GM19328 (cell line): ENCODE measurements around the gene CCDC85C.

Source experiments
- ATAC-seq: cut with Tn5 transposase; IDR thresholded peaks from one replicate; pipeline ENCODE4 v1.9.1; 2021; ENCODE audit warnings: mild to moderate bottlenecking, moderate library complexity; ENCODE audit not compliant: unreplicated experiment

CCDC85C gene

DNA sequence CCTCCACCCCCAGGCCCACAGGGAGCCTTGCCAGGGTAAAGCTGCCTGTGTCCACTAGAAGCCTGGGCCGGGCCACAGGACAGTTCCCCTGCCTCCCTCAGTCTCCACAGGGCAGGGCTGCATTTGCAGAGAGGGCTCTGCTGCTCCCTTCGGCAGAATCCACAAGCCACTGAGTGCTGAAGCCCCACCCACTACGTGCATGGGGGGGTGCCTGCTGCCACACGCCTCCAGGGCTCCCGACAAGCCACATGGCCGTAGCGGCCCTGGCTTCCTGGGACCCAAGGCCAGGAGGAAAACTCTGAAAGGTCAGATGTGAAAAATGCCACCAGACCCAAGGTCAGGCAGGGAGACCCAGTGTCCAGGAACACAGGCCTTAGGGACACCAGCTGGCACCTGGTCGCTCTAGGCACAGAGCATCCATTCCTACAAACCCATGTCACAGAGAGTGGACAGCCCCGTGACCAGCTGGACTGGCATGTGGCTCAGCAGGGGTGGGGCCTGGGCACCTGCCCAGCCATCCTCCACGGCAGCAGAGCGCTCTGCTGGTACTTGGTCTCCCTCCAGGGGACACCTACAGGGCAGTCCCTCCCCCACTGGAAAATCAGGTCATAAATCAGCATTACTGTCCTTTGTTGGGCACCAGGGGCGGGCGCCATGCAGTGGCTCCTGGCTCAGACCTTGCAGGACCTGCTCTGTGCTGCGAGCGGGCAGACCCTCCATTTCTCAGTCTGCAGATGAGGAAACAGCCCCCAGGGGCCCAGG is 42.9 kb downstream of the CCDC85C start:
- no peak for ATAC-seq

DNA sequence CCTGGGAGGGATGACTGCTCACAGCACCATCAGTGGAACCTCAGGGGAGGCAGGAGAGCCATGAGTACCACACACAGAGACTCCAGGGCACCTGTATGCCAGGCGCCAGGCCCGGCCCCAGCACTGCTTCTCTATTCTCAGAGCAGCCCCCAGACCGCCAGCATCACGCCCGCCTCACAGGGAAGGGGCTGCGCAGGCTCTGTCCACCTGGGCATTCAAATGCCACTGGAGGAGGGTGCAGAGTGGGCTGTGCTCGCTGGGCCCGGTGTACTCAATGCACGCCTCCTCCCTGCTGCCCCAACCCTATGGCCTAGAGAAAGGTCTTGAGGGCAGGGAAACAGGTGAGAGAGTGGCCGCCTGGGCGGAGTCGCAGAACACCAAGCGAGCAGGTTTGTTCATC is 43.6 kb downstream of the CCDC85C start:
- no peak for ATAC-seq

DNA sequence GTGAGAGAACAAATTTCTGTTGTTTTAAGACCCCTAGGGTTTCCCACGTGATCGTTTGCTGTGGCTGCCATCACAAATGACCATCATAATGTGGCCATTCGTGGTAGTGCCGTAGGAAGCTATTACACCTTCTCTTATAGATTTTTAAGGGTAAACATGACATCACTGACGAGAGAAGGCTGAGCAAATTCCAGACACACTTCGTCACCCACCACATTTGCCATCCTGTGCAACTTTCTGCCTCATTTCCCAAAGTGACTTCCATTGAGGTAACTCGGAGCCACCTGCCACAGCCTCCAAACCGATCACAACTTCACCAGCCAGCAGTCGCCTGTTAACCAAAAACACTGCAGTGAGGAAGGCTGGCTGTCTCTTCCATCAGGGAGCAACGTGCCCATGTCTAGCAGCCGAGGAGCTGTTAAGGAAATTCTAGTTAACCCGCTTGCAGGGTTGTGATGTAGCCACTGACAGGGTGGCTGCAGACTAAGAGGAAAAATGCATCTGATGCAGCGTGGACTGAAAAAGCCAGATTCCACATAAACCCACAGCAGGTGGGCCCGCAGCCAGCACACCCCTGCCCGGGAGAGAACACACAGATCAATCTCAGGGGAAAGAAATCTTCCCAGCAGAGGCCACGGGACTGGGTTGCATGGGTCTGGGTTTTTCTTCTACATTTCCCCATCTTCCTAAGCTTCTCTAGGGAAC is 44.6 kb downstream of the CCDC85C start:
- ATAC-seq, result no peak

DNA sequence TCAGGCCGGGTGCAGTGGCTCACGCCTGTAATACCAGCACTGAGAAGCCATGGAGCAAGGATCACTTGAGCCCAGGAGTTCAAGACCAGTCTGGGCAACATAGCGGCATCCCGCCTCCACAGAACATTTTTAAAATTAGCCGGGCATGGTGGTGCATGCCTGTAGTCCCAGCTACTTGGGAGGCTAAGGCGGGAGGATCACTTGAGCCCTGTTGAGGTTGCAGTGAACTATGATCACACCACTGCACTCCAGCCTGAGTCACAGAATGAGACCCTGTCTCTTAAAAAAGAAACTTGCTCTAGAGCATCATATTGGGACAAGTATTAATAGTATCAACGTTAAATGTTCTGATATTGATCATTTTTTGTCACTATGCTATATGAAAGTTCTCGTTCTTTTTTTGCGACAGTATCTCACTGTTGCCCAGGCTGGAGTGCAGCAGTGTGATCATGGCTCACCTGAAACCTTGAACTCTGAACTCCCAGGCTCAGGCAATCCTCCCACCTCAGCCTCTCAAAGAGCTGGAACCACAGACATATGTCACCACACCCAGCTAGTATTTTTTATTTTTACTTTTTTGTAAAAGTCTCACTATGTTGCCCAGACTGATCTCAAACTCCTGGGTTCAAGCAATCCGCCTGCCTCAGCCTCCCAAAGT is 47.7 kb downstream of the CCDC85C start:
- ATAC-seq, result no peak

DNA sequence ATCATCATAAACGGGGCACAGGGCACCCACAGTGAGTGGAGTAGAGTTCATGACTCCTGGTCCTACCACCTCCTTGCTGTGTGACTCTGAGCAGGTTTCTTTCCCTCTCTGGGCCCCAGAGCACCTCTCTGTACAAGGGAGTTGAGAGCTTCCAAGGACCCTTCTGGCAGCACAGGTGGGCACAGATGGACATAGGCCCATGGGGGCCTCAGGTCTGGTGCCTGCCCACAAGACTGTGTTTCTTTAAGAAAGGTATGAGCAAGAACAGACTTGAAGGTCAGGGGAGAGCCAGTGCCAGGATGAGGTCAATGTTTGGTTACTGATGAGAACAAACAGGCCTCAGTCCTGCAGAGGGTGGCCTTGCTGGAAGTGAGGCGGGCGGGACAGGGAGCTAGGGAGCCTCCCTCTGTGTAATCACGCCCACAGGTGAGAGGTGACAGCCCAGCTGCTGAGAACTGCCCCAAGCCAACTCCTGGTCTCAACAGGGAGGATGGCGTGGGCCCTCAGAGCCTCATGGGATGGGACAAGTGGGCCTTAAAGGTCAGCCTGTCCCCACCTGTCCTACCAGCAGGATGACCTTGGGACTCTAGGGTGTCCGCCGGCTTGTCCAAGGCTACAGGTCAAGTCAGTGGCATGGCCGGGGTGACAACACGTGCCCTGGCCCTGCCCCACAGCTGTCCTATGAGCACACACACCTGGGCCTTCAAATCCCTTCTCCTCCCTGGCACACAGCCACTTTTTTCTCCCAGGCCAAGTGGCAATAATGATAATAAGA is 49.1 kb downstream of the CCDC85C start:
- no peak for ATAC-seq

DNA sequence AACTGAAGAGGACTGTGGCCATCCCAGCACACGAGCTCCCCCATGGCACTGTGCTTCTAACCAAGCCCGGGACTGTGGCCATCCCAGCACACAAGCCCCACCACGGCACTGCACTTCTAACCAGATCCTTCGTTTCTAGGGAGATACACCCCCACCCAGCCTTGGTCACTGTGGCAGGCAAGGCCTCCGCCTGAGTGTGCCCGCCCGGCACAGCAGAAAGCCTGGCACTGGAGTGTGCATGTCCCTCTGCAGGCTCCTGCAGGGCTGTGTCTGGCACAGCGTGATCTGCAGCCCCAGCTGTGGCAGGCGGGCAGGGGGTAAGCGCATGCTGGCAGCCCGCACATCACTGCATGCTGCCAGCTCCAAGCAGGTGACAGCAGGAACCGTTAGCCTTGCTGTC is 49.8 kb downstream of the CCDC85C start:
- no peak for ATAC-seq

DNA sequence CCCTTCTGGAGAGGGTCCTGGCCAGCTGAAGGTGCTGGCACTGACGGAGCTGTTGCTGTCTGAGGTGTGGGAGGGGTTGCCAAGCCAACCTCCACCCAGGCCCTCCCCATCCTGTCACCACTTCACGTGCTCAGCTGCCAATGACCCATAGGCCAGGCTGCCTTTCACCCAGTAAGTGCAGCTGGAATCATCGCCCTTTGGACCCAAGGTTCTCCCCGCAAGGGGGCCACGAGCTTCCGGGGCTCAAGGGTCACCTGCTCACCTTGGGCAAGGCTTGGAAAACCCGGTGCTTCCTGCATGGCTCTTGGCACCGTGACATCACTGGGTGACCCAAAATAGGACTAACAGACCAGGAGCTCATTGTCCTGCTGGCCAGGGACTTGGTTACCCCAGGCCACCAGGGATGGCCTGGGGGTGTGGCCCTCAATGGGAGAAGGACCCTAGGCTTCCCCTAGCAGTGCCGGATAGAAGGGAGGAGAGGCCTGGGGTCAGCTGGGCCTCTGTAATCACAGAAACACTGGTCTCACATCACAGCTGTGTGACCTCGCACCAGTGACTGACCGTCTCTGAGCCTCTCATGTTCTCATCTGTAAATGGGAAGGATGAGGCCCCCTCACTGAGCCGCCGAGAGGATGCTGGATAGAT is 51.3 kb downstream of the CCDC85C start:
- ATAC-seq, result no peak

DNA sequence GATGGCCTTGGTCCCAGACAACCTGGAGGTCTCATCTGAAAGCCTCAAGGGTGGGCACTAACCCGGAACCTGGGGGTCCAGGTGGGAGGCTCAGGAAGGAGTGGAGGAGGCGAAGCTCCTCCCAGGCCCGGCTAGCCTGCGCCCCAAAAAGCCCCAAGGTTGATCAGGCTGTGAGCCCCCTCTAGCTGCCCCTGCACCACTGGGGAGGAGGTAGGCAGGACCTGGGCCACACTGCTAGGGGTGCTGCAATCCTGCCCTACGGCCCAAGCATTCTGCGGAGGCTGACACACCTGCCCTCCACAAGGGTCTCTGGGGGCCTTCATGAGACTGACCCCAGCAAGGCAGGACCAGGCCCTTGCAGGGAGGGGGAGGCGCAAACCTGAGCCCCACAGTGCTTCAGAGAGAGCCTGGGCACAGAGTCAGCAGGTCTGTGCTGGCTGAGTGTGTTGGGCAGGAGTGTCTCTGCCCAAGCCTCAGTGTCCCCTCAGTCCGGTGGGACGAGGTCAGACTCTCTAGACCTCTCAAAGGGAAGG is 51.9 kb downstream of the CCDC85C start:
- ATAC-seq, result no peak

DNA sequence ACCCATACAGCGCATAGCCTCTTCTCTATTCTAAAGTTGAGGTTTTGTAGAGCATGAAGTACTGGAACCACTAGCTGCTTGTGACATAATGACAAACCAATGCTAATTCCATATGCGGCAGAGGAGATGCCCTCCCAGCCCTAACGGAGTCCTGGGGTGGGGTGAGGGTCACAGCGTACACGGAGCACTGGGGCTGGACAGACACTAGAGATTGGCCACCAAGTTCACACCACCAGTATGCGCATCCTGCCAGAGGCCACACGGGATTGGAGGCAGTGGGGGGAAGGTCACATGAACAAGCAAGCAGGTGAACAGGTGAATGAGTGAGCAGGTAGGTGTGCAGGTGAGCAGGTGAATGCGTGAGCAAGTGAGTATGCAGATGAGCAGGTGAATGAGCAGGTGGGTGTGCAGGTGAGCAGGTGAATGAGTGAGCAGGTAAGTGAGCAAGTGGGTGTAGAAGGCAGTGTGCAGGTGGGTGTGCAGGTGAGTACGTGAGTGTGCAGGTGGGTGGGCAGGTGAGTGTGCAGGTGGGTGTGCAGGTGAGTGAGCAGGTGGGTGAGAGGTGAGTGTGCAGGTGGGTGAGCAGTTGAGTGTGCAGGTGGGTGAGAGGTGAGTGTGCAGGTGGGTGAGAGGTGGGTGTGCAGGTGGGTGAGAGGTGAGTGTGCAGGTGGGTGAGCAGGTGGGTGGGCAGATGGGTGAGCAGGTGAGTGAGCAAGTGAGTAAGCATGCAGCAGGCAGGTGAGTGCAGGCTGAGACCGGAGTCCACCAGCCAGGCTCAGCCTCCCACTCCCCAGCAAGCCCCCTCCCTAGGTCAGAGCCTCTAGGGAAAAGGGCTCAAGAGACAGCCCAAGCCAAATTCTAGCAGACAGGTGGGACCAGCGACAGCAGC is 52.7 kb downstream of the CCDC85C start:
- no peak for ATAC-seq

DNA sequence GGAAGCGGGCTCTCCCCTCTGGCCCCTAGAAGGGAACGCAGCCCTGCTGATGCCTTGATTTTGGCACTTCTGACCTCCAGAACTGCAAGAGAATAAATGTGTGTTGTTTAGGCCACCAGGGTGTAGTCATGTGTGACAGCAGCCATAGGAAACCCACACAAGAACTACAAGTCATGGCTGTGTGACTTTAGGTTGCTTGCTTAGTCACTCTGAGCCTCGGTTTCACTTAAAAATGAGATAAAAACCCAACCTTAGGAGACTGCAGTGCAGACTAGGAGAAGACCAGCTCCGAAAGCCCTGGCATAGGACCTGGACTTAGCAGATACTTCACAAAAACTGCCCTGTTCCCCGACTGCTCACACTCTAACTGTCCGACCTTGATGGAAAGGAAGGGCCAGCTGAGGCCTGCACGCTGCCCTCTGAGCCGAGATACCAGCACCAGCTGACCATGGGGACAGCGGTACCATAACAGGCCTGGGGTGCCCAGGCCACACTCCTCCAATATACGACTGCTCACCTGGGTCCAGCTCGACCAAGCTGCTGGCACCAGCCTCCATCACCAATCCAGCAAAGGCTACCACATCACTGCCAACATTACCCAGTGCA is 53.5 kb downstream of the CCDC85C start:
- ATAC-seq, result no peak

DNA sequence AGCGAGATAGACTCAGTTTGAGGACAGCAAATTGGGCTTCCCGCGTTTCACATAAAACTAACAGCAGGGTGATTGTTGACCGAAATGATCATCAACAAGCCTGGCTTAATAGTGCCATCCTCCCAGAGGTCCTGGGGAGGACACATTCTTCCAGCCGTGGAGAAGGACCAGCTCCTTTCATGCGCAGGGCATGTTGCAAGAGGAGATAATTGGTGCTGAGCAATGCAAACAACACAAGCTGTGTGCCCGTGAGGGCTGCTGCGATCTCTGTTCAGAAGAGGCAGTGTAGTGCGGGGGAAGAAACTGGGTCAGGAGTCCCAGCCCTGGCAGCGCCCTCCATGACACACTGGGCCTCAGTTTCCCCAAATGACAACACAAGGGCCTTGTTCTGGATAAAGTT is 54.3 kb downstream of the CCDC85C start:
- ATAC-seq, result no peak

DNA sequence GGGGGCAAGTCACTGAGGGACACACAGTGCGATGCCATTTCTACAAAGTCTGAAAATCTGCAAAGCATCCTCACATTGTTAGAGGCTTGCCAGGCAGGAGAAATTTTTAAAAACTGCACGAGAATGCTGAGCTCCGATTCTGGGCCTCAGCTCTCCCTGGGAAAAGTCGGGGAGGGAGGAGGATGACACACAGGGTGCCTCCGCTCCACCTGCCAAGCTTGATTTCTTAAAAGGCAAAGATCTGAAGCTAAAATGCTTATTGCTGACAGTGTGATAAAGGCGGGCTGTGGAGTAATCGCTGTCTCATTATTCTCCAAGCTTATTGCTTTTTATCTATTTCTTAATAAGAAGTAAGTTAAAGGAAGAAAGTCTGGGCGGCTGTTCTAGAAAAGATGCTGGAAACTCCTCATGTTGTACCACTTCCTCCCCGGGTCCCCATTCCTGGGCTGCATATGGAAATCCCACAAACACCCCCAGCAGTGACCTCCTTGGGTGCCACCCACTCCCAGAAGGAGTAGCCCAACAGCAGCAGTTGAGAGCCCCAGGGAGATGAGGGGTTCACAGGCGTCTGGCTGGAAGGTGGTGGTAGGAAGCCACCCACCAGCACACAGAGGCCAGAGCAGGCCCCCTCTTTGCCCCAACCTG is 55.0 kb downstream of the CCDC85C start:
- ATAC-seq, result no peak

DNA sequence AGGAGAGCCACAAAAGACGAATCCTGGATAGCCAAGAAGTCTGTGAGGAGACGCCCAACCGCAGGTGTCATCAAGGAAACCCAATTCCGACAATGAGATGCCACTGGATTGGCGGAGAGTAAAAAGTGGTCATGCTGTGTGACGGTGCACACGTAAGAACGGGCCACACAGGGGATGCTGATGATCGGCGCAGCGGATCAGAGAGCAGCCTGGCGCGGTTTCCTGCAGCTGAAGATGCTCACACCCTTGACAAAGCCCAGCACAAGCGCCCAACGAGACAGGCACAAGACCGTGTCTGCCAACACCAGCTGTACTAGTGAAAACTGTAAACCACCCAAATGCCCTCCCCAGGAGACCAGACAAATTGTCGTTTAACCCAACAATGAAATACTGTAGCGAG is 55.8 kb downstream of the CCDC85C start:
- no peak for ATAC-seq

DNA sequence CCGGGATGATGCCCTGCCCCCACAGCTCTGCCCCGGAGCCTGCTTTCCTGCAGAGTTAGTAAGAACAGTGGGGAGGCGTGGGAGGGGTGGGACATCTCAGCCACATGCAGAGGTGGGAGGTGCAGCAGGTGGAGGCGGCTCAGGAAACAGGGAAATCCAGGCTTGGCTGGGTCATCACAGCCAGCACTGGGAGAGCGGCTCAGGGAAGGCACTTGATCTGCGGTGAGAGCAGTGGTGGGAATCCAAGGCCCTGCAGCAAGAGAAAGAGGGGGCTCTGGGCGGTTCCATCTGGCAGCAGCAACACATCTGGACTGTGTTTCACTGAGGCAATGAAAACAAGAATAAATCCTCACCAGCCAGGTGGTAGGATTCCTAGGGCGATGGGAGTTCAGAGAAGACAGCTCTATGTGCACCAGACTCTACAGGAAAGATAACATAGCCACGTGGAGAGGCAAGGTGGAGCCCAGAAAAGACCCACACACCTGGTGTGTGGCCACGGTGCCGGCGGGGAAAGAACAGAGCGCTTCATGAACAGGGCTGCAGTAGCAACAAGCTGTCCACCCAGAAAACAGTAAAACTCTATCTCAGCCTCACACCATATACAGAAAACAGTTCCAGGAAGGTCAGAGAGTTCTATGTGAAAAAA is 57.6 kb downstream of the CCDC85C start:
- ATAC-seq, result no peak

DNA sequence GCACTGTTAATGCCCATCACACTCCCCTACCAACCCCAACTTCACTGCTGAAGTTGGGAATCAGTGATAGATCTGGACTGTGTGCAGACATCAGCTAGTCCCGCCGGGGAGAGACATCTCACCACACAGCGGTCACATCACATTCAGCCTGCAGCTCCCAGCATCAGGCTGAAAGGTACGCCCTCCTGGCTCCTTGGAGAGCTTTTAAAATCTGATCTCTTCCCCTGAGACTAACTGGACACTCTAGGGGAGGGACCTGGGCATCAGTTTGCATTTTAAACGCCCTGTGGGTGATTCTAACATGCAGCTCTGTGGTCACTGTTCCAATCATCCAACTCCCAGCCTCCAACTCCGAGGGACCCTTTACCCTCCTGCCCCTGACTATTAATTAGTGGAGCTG is 58.4 kb downstream of the CCDC85C start:
- ATAC-seq, result no peak

DNA sequence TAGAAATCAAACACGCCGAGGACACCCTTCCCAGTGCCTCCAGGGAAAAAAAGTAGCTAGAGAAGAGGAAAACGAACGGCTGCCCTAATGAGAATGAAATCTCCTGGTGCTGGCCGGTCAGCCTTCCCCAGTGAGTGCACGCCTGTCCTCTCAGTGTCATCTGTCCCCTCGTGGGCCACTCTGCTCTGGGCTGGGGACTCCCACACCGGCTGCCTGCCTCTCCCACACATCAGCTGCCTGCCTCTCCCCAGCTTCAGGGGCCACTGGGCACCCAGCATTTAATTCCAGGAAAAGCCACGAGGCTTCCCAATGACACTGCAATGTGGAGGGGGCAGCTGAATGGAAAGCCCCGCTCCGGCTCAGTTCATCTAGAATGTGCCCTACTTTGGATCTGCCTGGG is 59.0 kb downstream of the CCDC85C start:
- ATAC-seq, result no peak

DNA sequence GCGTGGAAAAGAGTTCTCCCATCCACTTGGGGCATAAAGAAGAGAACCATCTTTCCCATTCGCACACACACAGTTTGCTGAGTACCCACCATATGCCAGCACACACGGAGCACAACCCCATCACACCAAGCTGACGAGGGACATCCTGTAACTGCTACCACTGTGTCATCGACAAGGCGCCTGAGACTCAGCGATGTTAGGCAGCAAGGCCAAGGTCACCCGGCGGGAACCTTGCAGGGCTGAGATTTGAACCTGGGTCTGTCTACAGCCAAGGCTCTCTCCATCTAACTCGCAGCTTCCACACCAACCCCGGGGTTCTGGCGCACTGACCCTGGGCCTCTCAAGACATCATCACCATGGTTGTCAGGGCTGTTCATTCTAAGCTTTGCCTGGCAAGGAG is 60.0 kb downstream of the CCDC85C start:
- no peak for ATAC-seq

DNA sequence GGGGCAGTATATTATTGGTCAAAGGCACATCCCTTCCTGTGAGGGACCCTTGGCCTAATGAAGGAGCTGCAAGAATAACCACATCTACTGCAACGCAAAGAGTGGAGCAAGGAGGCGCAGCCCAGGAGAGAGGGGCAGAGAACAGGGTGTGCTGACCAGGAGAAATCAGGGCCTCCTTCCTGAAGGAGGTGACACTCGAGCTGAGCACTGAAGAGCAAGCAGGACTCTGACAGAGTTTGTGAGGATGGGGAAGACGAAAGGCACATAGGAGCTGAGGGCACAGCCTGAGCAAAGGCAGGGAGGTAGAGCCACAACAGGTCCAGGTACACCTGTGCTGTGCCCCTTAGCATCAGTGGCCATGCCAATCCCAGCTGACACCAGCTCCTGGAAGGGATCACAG is 60.6 kb downstream of the CCDC85C start:
- no peak for ATAC-seq
